ENCODE data around the gene DOK1.

DNA sequence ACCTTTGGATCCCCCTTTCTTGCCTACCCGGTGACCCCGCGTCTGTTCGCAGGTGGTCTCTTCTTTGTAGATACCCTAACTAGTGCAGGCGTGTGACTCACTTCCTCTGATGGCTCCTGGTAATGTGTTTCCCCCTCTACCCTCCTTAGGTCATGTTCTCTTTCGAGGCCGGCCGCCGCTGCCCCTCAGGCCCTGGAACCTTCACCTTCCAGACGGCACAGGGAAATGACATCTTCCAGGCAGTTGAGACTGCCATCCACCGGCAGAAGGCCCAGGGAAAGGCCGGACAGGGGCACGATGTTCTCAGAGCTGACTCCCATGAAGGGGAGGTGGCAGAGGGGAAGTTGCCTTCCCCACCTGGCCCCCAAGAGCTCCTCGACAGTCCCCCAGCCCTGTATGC is 1.6 kb downstream of the DOK1 start:
- TF ChIP-seq POLR2A (IDR thresholded peaks at IDR 0.05; ENCODE audit: low read length) (no peak), GATA1 (IDR thresholded peaks at IDR 0.05; ENCODE audit: low read depth, low read length) (no peak)
